ENCODE data around the gene FADS2.

DNA sequence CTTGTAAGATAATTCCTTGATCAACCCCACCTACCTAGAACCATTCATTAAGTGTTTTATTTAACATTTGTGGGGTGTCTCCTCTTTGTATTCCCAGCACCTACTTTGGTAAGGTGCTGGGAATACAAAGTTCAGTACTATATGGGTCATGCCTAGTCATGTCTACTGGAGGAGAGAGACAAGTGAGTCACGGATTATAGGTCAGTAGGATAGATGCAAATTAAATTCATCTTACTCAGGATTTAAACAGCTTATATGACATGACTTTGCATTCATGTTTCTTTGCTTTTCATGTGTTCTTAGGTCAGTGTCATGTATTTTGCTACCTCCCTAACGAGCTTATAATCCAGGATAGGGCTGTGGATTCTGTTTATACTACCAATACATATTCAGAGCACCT lies 7.9 kb upstream of the FADS2 start:
- TF ChIP-seq EZH2 (IDR thresholded peaks at IDR 0.05; ENCODE audit: borderline replicate concordance, insufficient read depth, low read length, poor library complexity, severe bottlenecking) (no peak), RAD21 (conservative IDR thresholded peaks at IDR 0.05) (no peak), POLR2AphosphoS5 (IDR thresholded peaks at IDR 0.05) (no peak), EP300 (conservative IDR thresholded peaks at IDR 0.05; ENCODE audit: poor library complexity, severe bottlenecking) (no peak), TAF1 (IDR thresholded peaks at IDR 0.05; ENCODE audit: low read depth) (no peak), MXI1 (conservative IDR thresholded peaks at IDR 0.05; ENCODE audit: poor library complexity, severe bottlenecking) (no peak), SMC3 (conservative IDR thresholded peaks at IDR 0.05; ENCODE audit: poor library complexity) (no peak)
- TF ChIP-seq, protein P1, sequence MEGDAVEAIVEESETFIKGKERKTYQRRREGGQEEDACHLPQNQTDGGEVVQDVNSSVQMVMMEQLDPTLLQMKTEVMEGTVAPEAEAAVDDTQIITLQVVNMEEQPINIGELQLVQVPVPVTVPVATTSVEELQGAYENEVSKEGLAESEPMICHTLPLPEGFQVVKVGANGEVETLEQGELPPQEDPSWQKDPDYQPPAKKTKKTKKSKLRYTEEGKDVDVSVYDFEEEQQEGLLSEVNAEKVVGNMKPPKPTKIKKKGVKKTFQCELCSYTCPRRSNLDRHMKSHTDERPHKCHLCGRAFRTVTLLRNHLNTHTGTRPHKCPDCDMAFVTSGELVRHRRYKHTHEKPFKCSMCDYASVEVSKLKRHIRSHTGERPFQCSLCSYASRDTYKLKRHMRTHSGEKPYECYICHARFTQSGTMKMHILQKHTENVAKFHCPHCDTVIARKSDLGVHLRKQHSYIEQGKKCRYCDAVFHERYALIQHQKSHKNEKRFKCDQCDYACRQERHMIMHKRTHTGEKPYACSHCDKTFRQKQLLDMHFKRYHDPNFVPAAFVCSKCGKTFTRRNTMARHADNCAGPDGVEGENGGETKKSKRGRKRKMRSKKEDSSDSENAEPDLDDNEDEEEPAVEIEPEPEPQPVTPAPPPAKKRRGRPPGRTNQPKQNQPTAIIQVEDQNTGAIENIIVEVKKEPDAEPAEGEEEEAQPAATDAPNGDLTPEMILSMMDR (IDR thresholded peaks at IDR 0.05; ENCODE audit: poor library complexity, severe bottlenecking), result no peak
- TF ChIP-seq, protein P2, sequence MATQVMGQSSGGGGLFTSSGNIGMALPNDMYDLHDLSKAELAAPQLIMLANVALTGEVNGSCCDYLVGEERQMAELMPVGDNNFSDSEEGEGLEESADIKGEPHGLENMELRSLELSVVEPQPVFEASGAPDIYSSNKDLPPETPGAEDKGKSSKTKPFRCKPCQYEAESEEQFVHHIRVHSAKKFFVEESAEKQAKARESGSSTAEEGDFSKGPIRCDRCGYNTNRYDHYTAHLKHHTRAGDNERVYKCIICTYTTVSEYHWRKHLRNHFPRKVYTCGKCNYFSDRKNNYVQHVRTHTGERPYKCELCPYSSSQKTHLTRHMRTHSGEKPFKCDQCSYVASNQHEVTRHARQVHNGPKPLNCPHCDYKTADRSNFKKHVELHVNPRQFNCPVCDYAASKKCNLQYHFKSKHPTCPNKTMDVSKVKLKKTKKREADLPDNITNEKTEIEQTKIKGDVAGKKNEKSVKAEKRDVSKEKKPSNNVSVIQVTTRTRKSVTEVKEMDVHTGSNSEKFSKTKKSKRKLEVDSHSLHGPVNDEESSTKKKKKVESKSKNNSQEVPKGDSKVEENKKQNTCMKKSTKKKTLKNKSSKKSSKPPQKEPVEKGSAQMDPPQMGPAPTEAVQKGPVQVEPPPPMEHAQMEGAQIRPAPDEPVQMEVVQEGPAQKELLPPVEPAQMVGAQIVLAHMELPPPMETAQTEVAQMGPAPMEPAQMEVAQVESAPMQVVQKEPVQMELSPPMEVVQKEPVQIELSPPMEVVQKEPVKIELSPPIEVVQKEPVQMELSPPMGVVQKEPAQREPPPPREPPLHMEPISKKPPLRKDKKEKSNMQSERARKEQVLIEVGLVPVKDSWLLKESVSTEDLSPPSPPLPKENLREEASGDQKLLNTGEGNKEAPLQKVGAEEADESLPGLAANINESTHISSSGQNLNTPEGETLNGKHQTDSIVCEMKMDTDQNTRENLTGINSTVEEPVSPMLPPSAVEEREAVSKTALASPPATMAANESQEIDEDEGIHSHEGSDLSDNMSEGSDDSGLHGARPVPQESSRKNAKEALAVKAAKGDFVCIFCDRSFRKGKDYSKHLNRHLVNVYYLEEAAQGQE (IDR thresholded peaks at IDR 0.05; ENCODE audit: borderline replicate concordance), result no peak
